Urothelium cell line (cell line): ENCODE measurements around the gene CACNA2D4.
"Not testable (repeated sequence)": the region's sequence is repeated elsewhere in the genome, so short reads cannot be mapped to it uniquely, and the experiment has no call there.

ENCODE experiments used
- DNase-seq: peaks from one replicate; pipeline ENCODE4 v3.0.0; 2011; ENCODE audit warnings: low spot score, mixed read lengths
- FAIRE-seq: peaks from 2 replicates; lab custom pipeline; 2011; peaks lifted over from hg19 to GRCh38; lab: Jason Lieb, UNC

Gene CACNA2D4, protein sequence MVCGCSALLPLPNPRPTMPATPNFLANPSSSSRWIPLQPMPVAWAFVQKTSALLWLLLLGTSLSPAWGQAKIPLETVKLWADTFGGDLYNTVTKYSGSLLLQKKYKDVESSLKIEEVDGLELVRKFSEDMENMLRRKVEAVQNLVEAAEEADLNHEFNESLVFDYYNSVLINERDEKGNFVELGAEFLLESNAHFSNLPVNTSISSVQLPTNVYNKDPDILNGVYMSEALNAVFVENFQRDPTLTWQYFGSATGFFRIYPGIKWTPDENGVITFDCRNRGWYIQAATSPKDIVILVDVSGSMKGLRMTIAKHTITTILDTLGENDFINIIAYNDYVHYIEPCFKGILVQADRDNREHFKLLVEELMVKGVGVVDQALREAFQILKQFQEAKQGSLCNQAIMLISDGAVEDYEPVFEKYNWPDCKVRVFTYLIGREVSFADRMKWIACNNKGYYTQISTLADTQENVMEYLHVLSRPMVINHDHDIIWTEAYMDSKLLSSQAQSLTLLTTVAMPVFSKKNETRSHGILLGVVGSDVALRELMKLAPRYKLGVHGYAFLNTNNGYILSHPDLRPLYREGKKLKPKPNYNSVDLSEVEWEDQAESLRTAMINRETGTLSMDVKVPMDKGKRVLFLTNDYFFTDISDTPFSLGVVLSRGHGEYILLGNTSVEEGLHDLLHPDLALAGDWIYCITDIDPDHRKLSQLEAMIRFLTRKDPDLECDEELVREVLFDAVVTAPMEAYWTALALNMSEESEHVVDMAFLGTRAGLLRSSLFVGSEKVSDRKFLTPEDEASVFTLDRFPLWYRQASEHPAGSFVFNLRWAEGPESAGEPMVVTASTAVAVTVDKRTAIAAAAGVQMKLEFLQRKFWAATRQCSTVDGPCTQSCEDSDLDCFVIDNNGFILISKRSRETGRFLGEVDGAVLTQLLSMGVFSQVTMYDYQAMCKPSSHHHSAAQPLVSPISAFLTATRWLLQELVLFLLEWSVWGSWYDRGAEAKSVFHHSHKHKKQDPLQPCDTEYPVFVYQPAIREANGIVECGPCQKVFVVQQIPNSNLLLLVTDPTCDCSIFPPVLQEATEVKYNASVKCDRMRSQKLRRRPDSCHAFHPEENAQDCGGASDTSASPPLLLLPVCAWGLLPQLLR

GRCh38 chr12:1918081-1918883, at the start of gene CACNA2D4:
Gene CACNA2D4 (minus strand): TSS chr12:1918652. CDS start chr12:1918473, 179 bp downstream.
- DNase-seq (peak; percentile 5), FAIRE-seq (peak; percentile 90)

- no peak for DNase-seq
Measured at GRCh38 chr12:1966561-1967226, 48.2 kb upstream of the CACNA2D4 start.

GRCh38 chr12:1965916-1966315, 47.5 kb upstream of the CACNA2D4 start:
- DNase-seq (no peak), FAIRE-seq (no peak)

More at GRCh38 chr12:1966561-1967226, 48.2 kb upstream of the CACNA2D4 start:
- FAIRE-seq = no peak

DNA sequence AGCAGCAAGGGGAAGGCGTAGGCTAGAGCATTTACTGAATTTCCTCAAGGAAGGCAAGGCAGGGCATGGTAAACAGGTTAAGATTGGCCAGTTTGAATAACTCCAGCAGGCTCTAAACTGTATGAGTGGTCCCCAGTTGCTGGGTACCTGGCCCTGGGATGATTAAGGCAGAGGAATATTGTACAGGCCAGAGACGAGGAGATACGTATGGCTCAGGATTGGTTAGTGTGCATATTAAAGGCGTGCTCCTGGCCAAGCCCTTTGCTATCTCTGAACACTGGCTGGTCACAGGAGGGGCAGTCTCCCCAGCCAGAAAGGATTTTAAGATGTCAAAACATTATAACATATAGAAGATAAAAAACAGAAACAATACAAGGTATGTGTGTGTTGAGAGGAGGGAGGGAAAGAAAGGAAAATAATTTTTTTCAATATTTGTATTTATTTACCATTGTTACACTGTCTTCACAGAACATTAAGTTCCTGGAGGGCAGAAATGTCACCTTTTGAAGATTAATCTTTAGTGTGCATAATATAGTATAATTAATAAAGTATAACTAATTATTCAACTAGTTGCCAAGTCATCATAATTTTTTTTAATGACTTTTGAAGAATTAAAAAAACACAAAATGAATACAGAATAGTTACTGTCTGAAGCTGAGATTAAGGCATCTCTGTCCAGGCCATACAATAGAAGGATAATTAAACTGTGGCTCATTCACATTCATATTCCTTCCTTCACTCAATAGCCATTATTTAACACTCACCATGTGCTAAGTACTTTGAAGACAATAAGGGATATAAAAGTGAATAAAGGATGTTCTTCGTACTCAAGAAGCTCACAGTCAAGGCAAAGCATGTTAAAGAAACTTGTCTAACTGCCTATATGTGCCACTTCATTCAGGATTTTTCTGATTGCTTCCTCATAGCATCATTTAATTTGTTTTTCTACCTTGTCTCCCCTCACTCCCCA, 43.9 kb upstream of the CACNA2D4 start:
- FAIRE-seq (no peak), DNase-seq (no peak)

DNA sequence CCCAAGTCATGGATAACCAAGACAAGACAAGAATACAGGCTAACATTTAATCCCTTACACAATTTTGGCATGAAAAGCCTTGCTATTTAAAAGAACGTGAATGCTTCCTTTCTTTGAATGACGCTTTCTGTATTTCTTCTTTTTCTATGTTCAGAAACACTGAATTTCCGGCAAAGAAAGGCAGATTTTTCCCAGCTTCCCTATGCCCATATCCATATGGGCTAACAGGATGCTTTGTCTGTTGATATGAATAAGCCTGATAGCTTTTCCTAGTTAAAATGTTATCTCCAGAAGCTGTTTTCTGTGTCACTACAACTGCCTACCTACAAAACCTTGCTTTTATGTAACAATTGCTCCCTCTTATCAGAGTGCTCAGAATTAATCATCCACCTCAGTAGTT, 38.3 kb upstream of the CACNA2D4 start:
- FAIRE-seq = no peak
- DNase-seq = no peak

DNA sequence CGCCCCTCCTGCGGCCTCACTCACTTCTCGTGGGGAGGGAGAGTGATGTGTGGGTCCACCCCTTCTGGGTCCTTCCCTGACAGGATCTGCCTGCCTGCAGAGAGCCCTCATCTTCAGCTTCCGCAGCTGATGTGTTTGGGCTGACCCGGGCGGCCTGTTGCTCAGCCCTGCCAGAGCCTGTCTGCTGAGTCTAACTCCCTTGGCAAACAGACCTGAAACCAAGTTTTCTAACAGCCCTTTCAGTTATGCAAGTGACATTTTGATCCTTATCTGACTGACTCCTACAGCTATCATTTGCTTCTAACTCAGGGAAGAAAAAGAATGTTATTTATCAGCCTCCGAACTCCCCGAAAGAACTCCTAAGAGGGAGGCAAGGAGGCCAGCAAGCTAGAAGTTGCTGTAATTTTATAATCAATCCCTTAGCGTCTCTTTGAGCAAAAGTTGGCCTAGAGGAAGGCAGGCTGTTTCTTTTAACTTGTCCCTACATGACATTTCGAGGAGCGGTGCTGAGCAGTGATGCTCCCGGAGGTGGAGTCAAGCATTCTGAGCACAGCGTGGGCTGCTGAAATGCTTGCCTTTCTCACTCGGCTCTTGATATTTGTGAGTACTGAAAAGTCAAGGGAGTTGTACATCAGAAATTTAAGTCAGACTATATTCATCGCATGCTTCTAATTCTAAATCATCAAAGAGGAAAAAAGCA, 31.5 kb upstream of the CACNA2D4 start:
- no peak for DNase-seq
- FAIRE-seq = no peak

GRCh38 chr12:1948883-1949282, 30.4 kb upstream of the CACNA2D4 start:
- no peak for FAIRE-seq

DNA sequence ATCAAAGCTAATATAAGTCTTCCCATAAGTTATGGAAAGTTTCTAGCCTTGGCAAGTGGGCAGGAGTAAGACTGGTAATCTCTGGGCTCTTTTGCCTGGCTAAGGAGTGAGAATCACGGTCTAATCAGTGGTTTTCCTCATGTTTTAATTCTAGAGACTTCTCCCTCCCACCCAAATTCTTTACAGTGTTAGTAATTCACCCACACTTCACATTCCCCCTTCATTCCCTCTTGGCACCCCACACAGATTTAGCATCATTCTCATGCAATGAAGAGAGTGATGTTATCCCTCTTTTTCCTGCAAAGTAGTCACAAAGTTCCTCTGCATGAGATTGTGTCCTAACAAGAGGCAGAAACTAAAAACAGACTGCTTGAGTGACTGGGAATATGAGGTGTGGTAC, 28.6 kb upstream of the CACNA2D4 start:
- FAIRE-seq (no peak), DNase-seq (no peak)

More at GRCh38 chr12:1948883-1949282, 30.4 kb upstream of the CACNA2D4 start:
- no peak for DNase-seq

DNA sequence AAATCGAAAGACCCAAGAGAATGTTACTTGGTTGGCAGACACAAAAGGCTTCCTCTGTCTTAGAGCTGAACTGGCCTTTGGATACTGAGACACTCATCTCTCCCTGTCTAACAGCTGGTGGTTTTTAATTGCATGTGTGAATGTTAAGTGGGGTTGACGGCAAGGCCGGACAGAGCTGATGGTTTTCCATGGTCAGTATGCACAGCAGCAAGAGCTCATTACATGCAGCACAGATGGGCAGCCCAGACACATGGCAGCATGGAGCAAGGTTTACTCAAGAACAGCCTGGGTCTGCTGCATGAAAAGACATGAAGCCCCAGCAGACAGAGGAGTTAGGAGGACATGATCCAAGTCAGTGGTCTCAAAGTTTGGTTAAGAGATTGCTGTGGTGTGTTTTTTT, 27.8 kb upstream of the CACNA2D4 start:
- DNase-seq (no peak), FAIRE-seq (peak; percentile 48)

GRCh38 chr12:1945502-1945901, 27.1 kb upstream of the CACNA2D4 start:
- FAIRE-seq, DNase-seq: not testable (repeated sequence)

GRCh38 chr12:1939801-1940607, 21.6 kb upstream of the CACNA2D4 start:
- FAIRE-seq (peak; percentile 82), DNase-seq (peak; percentile 88)

- DNase-seq = no peak
- no peak for FAIRE-seq
Measured at GRCh38 chr12:1939331-1939730, 20.9 kb upstream of the CACNA2D4 start.

DNA sequence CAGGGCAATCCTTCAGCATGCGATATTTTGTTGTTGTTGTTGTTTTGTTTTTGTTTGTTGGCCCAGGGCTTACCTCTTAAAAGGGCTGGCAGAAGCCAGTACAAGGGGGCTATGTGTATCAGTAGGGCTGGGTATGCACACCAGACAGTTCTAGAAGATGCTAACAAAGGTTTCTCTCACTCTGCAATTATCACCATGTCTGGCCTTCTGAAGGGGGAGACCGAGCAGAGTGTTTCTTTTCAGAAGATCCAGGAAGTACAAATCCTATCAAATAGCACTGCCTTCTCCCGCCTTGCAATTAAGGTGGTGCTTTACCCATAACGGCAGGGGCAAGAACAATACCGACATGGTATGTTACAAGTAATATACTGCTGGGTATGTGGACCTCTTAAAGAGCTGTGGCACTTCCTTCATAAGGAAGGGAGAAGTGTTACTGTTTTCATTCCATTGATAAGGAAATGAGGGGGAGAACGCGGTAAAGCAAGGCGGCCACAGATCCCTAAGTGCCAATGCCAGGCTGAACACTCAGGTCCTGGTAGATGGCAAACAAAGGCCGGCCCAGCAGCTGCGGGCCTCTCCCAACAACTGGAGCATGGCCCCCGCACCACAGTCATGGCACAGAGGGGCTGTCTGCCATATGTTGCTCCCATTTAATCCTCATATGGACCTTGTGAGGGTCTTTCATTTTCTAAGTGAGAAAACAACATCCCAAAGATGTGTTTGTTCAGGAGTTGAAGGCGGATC, 19.2 kb upstream of the CACNA2D4 start:
- FAIRE-seq = peak; percentile 52
- no peak for DNase-seq

DNA sequence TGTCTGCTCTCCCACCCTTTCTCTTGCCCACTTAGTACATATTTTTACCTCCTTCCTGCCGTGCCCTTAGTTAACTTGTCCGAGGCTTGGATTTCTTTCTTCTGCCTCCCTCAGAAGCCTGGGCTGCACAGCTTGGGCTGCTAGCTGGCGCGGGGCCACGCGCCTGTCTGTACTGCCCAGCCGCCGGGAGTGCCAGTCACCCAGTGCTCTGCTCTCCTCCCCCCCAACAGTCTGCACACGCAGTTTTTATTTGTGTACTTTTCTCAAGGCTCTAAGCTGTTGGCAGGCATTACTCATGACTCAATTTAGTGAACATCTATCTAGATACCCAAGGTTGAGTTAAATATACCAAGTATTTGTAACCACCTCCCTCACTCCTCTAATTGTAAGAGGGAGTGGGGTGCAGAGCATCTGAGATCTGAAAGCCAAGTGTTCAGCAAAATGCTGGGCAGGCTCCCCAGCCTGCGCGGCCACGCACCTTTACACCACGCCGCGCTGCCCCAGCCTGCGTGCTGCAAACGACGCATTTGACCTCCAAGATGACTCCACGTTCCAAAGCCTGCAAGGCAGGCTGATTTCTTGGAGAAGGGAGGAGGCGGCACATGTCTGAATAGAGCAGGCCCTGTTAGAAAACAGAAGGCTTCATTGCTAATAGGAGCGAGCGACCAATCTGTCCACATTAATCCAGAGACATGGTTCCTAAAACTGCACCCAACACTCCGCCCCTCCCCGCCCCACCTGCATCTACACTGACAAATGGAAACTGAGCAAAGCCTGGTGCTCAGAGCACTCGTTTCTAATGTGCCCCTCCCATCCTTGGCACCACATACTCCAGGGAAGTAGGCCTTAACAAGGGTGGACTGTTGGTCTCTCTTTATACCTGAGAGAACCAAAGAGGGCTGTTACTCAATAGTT, 18.2 kb upstream of the CACNA2D4 start:
- peak; percentile 66 for DNase-seq

DNA sequence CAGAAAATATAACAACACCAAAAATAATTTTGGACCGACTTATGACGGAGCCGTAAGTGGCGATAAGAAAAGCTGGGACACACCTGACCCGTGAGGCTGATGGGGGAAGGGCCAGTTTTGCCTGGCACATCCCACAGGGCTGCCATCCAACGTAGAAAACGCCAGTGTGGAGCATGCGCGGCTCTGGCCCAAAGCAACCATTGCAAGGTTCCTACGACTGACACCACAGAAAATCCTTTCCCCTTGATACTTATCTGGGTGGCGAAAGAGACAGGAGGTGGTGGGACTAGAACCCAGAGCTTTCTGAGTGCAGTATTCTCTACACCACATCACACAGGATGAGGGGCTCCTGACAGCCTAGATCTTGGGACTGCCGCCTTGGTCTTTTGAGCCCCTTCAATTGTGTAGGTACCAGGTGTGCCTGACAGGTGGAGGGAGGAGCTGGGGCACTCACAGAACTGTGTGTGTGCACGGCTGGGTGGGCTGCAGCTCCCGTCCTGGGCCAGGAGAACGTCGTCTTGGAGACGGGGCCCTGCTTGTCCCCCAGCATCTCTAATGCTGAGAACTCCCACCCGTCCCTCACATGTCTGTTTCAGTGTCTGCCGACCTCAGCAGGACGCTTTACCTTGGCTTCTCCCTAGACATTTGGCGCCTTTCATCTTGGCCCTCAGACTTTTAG, 17.4 kb upstream of the CACNA2D4 start:
- DNase-seq (no peak), FAIRE-seq (peak; percentile 5)

More for the DNA sequence above, 18.2 kb upstream of the CACNA2D4 start:
- FAIRE-seq = peak; percentile 32
